IMR-90 (cell line): Measurements from ENCODE around the gene RPL35. TPM values are rescaled to one million over a fixed set of nuclear protein-coding genes. Genes with fewer than 3 reads are reported as not detected.

Experiments used
- ATAC-seq: fragments of 200-7000 bp; cut with Tn5 transposase; 2 replicates; pipeline ENCODE4 v1.9.1; 2020; ENCODE audit warnings: low read depth, mild to moderate bottlenecking, moderate library complexity
- BruUV-seq: library from RNA; stranded (reverse); fragments of 400-500 nt; replicated peaks from 2 replicates; lab custom pipeline; 2021; lab: Mats Ljungman, UMichigan
- CTCF ChIA-PET: fragments of 300-600 bp; formaldehyde crosslinking; extraction: SDS; loops from one replicate; lab custom pipeline; 2021; ENCODE audit warnings: antibody characterized with exemption; lab: Yijun Ruan, JAX
- POLR2A ChIA-PET: fragments of 300-600 bp; sonication (Branson Sonifier 250); formaldehyde crosslinking; loops from one replicate; lab custom pipeline; 2022; ENCODE audit warnings: antibody characterized with exemption; ENCODE audit not compliant: unreplicated experiment; lab: Charles Lee
- DNase-seq: peaks from one replicate; pipeline ENCODE4 v3.0.0; 2013
- H2AFZ ChIP-seq: replicated peaks from 2 replicates; pipeline ENCODE3; 2013; ENCODE audit warnings: low read length, mild to moderate bottlenecking; ENCODE audit not compliant: poor library complexity
- H2AK5ac ChIP-seq: 2 replicates; pipeline ENCODE4 v1.6.1; 2013; ENCODE audit warnings: low read depth, low read length, inconsistent platforms
- H2AK9ac ChIP-seq: replicated peaks from 2 replicates; pipeline ENCODE3; 2013; ENCODE audit warnings: mild to moderate bottlenecking, low read depth, low read length, moderate library complexity; ENCODE audit not compliant: poor library complexity
- H2BK120ac ChIP-seq: 2 replicates; pipeline ENCODE4 v1.6.1; 2013; ENCODE audit warnings: low read depth, low read length, inconsistent platforms
- H2BK15ac ChIP-seq: 3 replicates; pipeline ENCODE4 v1.6.1; 2013; ENCODE audit warnings: low read depth, low read length, inconsistent platforms
- H2BK20ac ChIP-seq: 2 replicates; pipeline ENCODE4 v1.6.1; 2013; ENCODE audit warnings: low read depth, mild to moderate bottlenecking, inconsistent platforms, low read length, moderate library complexity
- H2BK5ac ChIP-seq: 2 replicates; pipeline ENCODE4 v1.6.1; 2013; ENCODE audit warnings: mild to moderate bottlenecking, low read depth, low read length, inconsistent platforms; ENCODE audit not compliant: poor library complexity, severe bottlenecking
- H3K14ac ChIP-seq: replicated peaks from 2 replicates; pipeline ENCODE4 v1.6.1; 2013; ENCODE audit warnings: low read depth, low read length, inconsistent platforms
- H3K18ac ChIP-seq: 2 replicates; pipeline ENCODE4 v1.6.1; 2013; ENCODE audit warnings: low read depth, low read length, control low read depth
- H3K23ac ChIP-seq: 2 replicates; pipeline ENCODE4 v1.6.1; 2013; ENCODE audit warnings: low read depth, low read length, inconsistent platforms
- H3K27ac ChIP-seq: 2 replicates; pipeline ENCODE4 v1.5.1; 2013; ENCODE audit warnings: mild to moderate bottlenecking, control low read depth, low read length; ENCODE audit not compliant: insufficient read depth
- H3K27me3 ChIP-seq: 2 replicates; pipeline ENCODE4 v1.6.1; 2013; ENCODE audit warnings: low read length; ENCODE audit not compliant: control insufficient read depth, insufficient read depth
- H3K36me3 ChIP-seq: 2 replicates; pipeline ENCODE4 v1.6.1; 2013; ENCODE audit warnings: low read length, mixed read lengths; ENCODE audit not compliant: control insufficient read depth, insufficient read depth
- H3K4ac ChIP-seq: 2 replicates; pipeline ENCODE4 v1.6.1; 2013; ENCODE audit warnings: low read depth, low read length, inconsistent platforms
- H3K4me1 ChIP-seq: 2 replicates; pipeline ENCODE4 v1.6.1; 2013; ENCODE audit warnings: low read length, mixed read lengths; ENCODE audit not compliant: control insufficient read depth, insufficient read depth
- H3K4me2 ChIP-seq: 2 replicates; pipeline ENCODE4 v1.6.1; 2013; ENCODE audit warnings: low read depth, mild to moderate bottlenecking, control low read depth, low read length, moderate library complexity
- H3K4me3 ChIP-seq: 2 replicates; pipeline ENCODE4 v1.5.1; 2013; ENCODE audit warnings: low read depth, mild to moderate bottlenecking, control low read depth, low read length, moderate library complexity; ENCODE audit not compliant: insufficient read depth
- H3K56ac ChIP-seq: 2 replicates; pipeline ENCODE4 v1.6.1; 2013; ENCODE audit warnings: low read length, inconsistent platforms; ENCODE audit not compliant: insufficient read depth; ENCODE audit errors: extremely low read depth
- H3K79me1 ChIP-seq, 2 experiments: 2 replicates each; pipeline ENCODE4 v1.6.1; 2013; ENCODE audit warnings: low read length in 2 of 2, inconsistent platforms in 1 of 2, low read depth in 1 of 2
- H3K9ac ChIP-seq: 2 replicates; pipeline ENCODE4 v1.6.1; 2013; ENCODE audit warnings: low read depth, low read length, control low read depth
- H3K9me1 ChIP-seq: 2 replicates; pipeline ENCODE4 v1.6.1; 2013; ENCODE audit warnings: low read length, inconsistent platforms; ENCODE audit not compliant: insufficient read depth
- H3K9me3 ChIP-seq: 2 replicates; pipeline ENCODE4 v1.6.1; 2013; ENCODE audit warnings: low read length; ENCODE audit not compliant: control insufficient read depth, insufficient read depth
- H4K20me1 ChIP-seq: 2 replicates; pipeline ENCODE4 v1.6.1; 2013; ENCODE audit warnings: low read length, inconsistent platforms; ENCODE audit not compliant: insufficient read depth
- H4K5ac ChIP-seq: 2 replicates; pipeline ENCODE4 v1.6.1; 2013; ENCODE audit warnings: mild to moderate bottlenecking, low read depth, low read length, control low read depth
- H4K8ac ChIP-seq, 2 experiments: 2 replicates each; pipeline ENCODE4 v1.6.1; 2013; ENCODE audit warnings: low read depth in 2 of 2, low read length in 2 of 2, control low read depth in 1 of 2, inconsistent platforms in 1 of 2
- H4K91ac ChIP-seq: 2 replicates; pipeline ENCODE4 v1.6.1; 2013; ENCODE audit warnings: low read depth, low read length, inconsistent platforms; ENCODE audit not compliant: insufficient read depth
- BHLHE40 ChIP-seq: fragments of 150-350 bp; IDR thresholded peaks from 2 replicates; pipeline ENCODE4 v1.6.1; 2016; ENCODE audit warnings: mild to moderate bottlenecking, low read depth, low read length
- CEBPB ChIP-seq: IDR thresholded peaks from 2 replicates; pipeline ENCODE4 v1.6.1; 2012; ENCODE audit warnings: low read depth, low read length, improper control_type of control experiment
- CHD1 ChIP-seq: IDR thresholded peaks from 2 replicates; pipeline ENCODE4 v1.6.1; 2012; ENCODE audit warnings: low read depth, low read length, improper control_type of control experiment
- FOS ChIP-seq: fragments of 150-350 bp; IDR thresholded peaks from 2 replicates; pipeline ENCODE4 v1.6.1; 2016; ENCODE audit warnings: low read depth, low read length
- MAFK ChIP-seq: IDR thresholded peaks from 2 replicates; pipeline ENCODE4 v1.6.1; 2012; ENCODE audit warnings: low read depth, low read length, improper control_type of control experiment
- MAZ ChIP-seq: IDR thresholded peaks from 2 replicates; pipeline ENCODE4 v1.6.1; 2012; ENCODE audit warnings: low read depth, mild to moderate bottlenecking, low read length, improper control_type of control experiment, moderate library complexity, borderline replicate concordance
- MXI1 ChIP-seq: IDR thresholded peaks from 2 replicates; pipeline ENCODE4 v1.6.1; 2012; ENCODE audit warnings: low read depth, mild to moderate bottlenecking, low read length, moderate library complexity, borderline replicate concordance
- NFE2L2 ChIP-seq: fragments of 150-350 bp; IDR thresholded peaks from 2 replicates; pipeline ENCODE4 v1.6.1; 2016; ENCODE audit warnings: low read depth, mild to moderate bottlenecking, low read length
- POLR2A ChIP-seq: IDR thresholded peaks from 2 replicates; pipeline ENCODE4 v1.6.1; 2012; ENCODE audit warnings: mild to moderate bottlenecking, low read depth, low read length
- RAD21 ChIP-seq: IDR thresholded peaks from 2 replicates; pipeline ENCODE4 v1.6.1; 2012; ENCODE audit warnings: low read length, improper control_type of control experiment
- RCOR1 ChIP-seq: IDR thresholded peaks from 2 replicates; pipeline ENCODE4 v1.6.1; 2012; ENCODE audit warnings: mild to moderate bottlenecking, low read length, improper control_type of control experiment; ENCODE audit not compliant: insufficient replicate concordance
- RFX5 ChIP-seq: IDR thresholded peaks from 2 replicates; pipeline ENCODE4 v1.8.0; 2012; ENCODE audit warnings: low read depth, mild to moderate bottlenecking, low read length, moderate library complexity
- SMC3 ChIP-seq: fragments of 150-350 bp; IDR thresholded peaks from 2 replicates; pipeline ENCODE4 v1.6.1; 2016; ENCODE audit warnings: low read depth, mild to moderate bottlenecking, antibody characterized with exemption, low read length, moderate library complexity
- WGBS, 2 experiments: methylation state at CpG; one replicate each; pipeline versions ENCODE4 v1.1.5 to v1.1.7; 2013; ENCODE audit warnings: missing lambda C conversion rate in 2 of 2; ENCODE audit not compliant: insufficient read length in 1 of 2; ENCODE audit errors: extremely low coverage in 2 of 2; 5-methylcytosine and 5-hydroxymethylcytosine counted together
- dilution Hi-C: fragments of 300-500 bp; cut with HindIII; formaldehyde crosslinking; loops from one replicate; pipeline ENCODE4 v1.14.3; 2018; ENCODE audit warnings: low sequenced_read_pairs; ENCODE audit not compliant: unreplicated experiment
- in situ Hi-C: fragments of 300-500 bp; cut with MboI; formaldehyde crosslinking; loops from 3 replicates; pipeline ENCODE4 v1.14.3; 2019; ENCODE audit warnings: low sequenced_read_pairs, inconsistent platforms, mixed read lengths
- intact Hi-C: fragments of 100-400 bp; cut with micrococcal nuclease; formaldehyde crosslinking; loops from 2 replicates; pipeline ENCODE4 v1.10.0; 2022
- polyA plus RNA-seq, 3 experiments: library from polyadenylated mRNA; depleted of rRNA; stranded (reverse); fragments of >200 nt; gene quantifications; 2 replicates each; pipeline ENCODE4 v1.2.3, GENCODE V29; 2012; ENCODE audit warnings: low replicate concordance in 1 of 3
- total RNA-seq: library from RNA; depleted of rRNA; stranded (reverse); fragments of >200 nt; gene quantifications from 2 replicates; pipeline ENCODE4 v1.2.3, GENCODE V29; 2012
- TF ChIP-seq, protein P1 (sequence below): conservative IDR thresholded peaks from 2 replicates; pipeline ENCODE4 v1.5.1; 2012; ENCODE audit warnings: mild to moderate bottlenecking, low read depth, low read length, improper control_type of control experiment
- TF ChIP-seq, protein P2 (sequence below): fragments of 150-350 bp; IDR thresholded peaks from 2 replicates; pipeline ENCODE4 v1.6.1; 2016; ENCODE audit warnings: low read depth, mild to moderate bottlenecking, low read length, moderate library complexity, borderline replicate concordance
- TF ChIP-seq, protein P3 (sequence below): fragments of 150-350 bp; IDR thresholded peaks from 2 replicates; pipeline ENCODE4 v1.6.1; 2017; ENCODE audit warnings: mild to moderate bottlenecking, antibody characterized with exemption, low read length, low read depth

The RPL35 gene
- total and polyA plus RNA-seq, 2 of the 4 experiments (the other 2 are of a cell fraction) = 881 to 1,650 TPM

DNA sequence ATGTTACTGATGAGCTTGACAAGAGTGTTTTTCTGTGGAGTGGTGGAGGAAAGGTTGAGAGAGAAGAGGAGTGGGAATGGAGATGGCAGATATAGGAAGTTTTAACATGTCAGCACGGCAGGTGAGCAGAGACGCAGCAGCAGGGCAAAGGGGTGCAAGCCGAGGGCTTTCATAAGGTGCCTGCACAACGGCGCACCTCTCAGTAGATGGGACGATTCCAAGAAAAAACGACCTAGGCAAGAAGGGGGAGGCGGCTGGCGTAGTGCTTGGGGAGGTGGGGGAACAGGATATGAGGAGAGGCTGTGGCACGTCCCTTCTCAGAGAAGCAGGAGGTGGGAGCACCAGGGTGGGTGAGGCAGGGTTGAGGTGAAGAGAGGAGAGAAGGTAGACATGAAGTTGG, 24.7 kb upstream of the RPL35 start:
- peaks cover 61% of the 10 kb centered on the region for H3K36me3 ChIP-seq
- dilution Hi-C loops = no loop called here

More for the DNA sequence above, 24.7 kb upstream of the RPL35 start:
- WGBS, 2 experiments = 92% methylated on average over 7 of the region's 10 CpGs; no CpG with 5 or more reads in 1 of the 2 experiments
- H3K23ac ChIP-seq = no peak overlapping the region
- H3K9me1 ChIP-seq = peaks cover 7% of the 10 kb centered on the region; the same call in 1 of the 2 replicates
- no peak overlapping the region for H2BK20ac ChIP-seq
- H3K4me1 ChIP-seq = no peaks in the 10 kb centered on the region
- H3K27ac ChIP-seq = no peak overlapping the region
- H3K56ac ChIP-seq = no peak overlapping the region
- no peak overlapping the region for H3K4me2 ChIP-seq
- H2BK5ac ChIP-seq = no peak overlapping the region
- ChIA-PET POLR2A (no interaction called here), CTCF (no interaction called here)
- DNase-seq = no peak
- H3K18ac ChIP-seq = no peak overlapping the region
- no peak overlapping the region for H3K14ac ChIP-seq
- no peak overlapping the region for H4K5ac ChIP-seq
- no peak overlapping the region for H2AK5ac ChIP-seq
- no peak overlapping the region for H2AK9ac ChIP-seq
- no peak overlapping the region for H3K4me3 ChIP-seq
- no peak for ATAC-seq
- no peak overlapping the region for H2AFZ ChIP-seq
- no peaks in the 10 kb centered on the region for H3K79me1 ChIP-seq
- no peak overlapping the region for H4K91ac ChIP-seq
- H3K9ac ChIP-seq = no peak overlapping the region
- intact Hi-C loops (no loop called here), in situ Hi-C loops (no loop called here)
- TF ChIP-seq, protein P1, sequence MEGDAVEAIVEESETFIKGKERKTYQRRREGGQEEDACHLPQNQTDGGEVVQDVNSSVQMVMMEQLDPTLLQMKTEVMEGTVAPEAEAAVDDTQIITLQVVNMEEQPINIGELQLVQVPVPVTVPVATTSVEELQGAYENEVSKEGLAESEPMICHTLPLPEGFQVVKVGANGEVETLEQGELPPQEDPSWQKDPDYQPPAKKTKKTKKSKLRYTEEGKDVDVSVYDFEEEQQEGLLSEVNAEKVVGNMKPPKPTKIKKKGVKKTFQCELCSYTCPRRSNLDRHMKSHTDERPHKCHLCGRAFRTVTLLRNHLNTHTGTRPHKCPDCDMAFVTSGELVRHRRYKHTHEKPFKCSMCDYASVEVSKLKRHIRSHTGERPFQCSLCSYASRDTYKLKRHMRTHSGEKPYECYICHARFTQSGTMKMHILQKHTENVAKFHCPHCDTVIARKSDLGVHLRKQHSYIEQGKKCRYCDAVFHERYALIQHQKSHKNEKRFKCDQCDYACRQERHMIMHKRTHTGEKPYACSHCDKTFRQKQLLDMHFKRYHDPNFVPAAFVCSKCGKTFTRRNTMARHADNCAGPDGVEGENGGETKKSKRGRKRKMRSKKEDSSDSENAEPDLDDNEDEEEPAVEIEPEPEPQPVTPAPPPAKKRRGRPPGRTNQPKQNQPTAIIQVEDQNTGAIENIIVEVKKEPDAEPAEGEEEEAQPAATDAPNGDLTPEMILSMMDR = no peak
- TF ChIP-seq RFX5 (no peak), RAD21 (no peak), SMC3 (no peak), POLR2A (no peak), MXI1 (no peak), MAFK (no peak), CEBPB (no peak), BHLHE40 (no peak), RCOR1 (no peak), NFE2L2 (no peak), CHD1 (no peak), FOS (no peak), MAZ (no peak)
- TF ChIP-seq, protein P2, sequence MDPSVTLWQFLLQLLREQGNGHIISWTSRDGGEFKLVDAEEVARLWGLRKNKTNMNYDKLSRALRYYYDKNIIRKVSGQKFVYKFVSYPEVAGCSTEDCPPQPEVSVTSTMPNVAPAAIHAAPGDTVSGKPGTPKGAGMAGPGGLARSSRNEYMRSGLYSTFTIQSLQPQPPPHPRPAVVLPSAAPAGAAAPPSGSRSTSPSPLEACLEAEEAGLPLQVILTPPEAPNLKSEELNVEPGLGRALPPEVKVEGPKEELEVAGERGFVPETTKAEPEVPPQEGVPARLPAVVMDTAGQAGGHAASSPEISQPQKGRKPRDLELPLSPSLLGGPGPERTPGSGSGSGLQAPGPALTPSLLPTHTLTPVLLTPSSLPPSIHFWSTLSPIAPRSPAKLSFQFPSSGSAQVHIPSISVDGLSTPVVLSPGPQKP = no peak
- TF ChIP-seq, protein P3, sequence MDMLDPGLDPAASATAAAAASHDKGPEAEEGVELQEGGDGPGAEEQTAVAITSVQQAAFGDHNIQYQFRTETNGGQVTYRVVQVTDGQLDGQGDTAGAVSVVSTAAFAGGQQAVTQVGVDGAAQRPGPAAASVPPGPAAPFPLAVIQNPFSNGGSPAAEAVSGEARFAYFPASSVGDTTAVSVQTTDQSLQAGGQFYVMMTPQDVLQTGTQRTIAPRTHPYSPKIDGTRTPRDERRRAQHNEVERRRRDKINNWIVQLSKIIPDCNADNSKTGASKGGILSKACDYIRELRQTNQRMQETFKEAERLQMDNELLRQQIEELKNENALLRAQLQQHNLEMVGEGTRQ = no peak
- H2BK120ac ChIP-seq = no peak overlapping the region
- no peak overlapping the region for H2BK15ac ChIP-seq
- H4K20me1 ChIP-seq = no peaks in the 10 kb centered on the region; the same call in 1 of the 2 replicates
- no peaks in the 10 kb centered on the region for H3K9me3 ChIP-seq
- BruUV-seq = no TSS peak
- no peak overlapping the region for H4K8ac ChIP-seq
- no peaks in the 10 kb centered on the region for H3K27me3 ChIP-seq
- no peak overlapping the region for H3K4ac ChIP-seq
